Suprapubic skin (tissue), 4 donors: ENCODE data around the gene C3. TPM values are rescaled to one million over a fixed set of nuclear protein-coding genes. Genes with fewer than 3 reads are reported as not detected.

Experiments used
- DNase-seq, 2 donors: peaks; one replicate each; pipeline ENCODE4 v3.0.0-alpha.2; 2019; ENCODE audit warnings: low spot score in 2 of 2
- H3K27ac ChIP-seq: fragments of 200-600 bp; sonication (generic); one replicate; pipeline ENCODE4 v1.5.1; 2019
- H3K27me3 ChIP-seq: fragments of 200-600 bp; sonication (generic); one replicate; pipeline ENCODE4 v1.5.1; 2019
- H3K36me3 ChIP-seq: fragments of 200-600 bp; sonication (generic); one replicate; pipeline ENCODE4 v1.5.1; 2019
- H3K4me1 ChIP-seq: fragments of 200-600 bp; sonication (generic); one replicate; pipeline ENCODE4 v1.5.1; 2019
- H3K4me3 ChIP-seq: fragments of 200-600 bp; sonication (generic); one replicate; pipeline ENCODE4 v1.5.1; 2019; ENCODE audit warnings: mild to moderate bottlenecking
- H3K9me3 ChIP-seq: fragments of 200-600 bp; sonication (generic); one replicate; pipeline ENCODE4 v1.5.1; 2019
- EP300 ChIP-seq: sonication (generic); formaldehyde crosslinking; IDR thresholded peaks from one replicate; pipeline ENCODE4 v1.6.1; 2017; ENCODE audit warnings: antibody characterized with exemption
- POLR2A ChIP-seq, 2 donors: fragments of 450-650 bp; IDR thresholded peaks; one replicate each; pipeline ENCODE4 v1.6.1; 2017; ENCODE audit warnings: antibody characterized with exemption in 2 of 2, mild to moderate bottlenecking in 2 of 2, moderate library complexity in 2 of 2
- POLR2AphosphoS5 ChIP-seq, 3 donors: sonication (generic); formaldehyde crosslinking; IDR thresholded peaks; one replicate each; pipeline ENCODE4 v1.6.1; 2017; ENCODE audit warnings: antibody characterized with exemption in 3 of 3
- WGBS: methylation state at CpG from one replicate; pipeline ENCODE4 v1.1.5; 2018; 5-methylcytosine and 5-hydroxymethylcytosine counted together
- total RNA-seq, 4 donors: library from RNA; depleted of rRNA; stranded (reverse); fragments of >200 nt; gene quantifications; one replicate each; pipeline ENCODE4 v1.1.0, GENCODE V29; 2016
- TF ChIP-seq, protein P1 (sequence below), 2 donors: fragments of 200-600 bp in 1 of 2; fragments of 450-650 bp in 1 of 2; sonication (generic) in 1 of 2; IDR thresholded peaks; one replicate each; pipeline ENCODE4 v1.5.1; 2016 to 2019; ENCODE audit warnings: antibody characterized with exemption in 2 of 2, mild to moderate bottlenecking in 1 of 2, moderate library complexity in 1 of 2

The C3 gene
- total RNA-seq, 4 donors from 2014 or later: 55.3 to 109 (median 86.8) TPM

DNA sequence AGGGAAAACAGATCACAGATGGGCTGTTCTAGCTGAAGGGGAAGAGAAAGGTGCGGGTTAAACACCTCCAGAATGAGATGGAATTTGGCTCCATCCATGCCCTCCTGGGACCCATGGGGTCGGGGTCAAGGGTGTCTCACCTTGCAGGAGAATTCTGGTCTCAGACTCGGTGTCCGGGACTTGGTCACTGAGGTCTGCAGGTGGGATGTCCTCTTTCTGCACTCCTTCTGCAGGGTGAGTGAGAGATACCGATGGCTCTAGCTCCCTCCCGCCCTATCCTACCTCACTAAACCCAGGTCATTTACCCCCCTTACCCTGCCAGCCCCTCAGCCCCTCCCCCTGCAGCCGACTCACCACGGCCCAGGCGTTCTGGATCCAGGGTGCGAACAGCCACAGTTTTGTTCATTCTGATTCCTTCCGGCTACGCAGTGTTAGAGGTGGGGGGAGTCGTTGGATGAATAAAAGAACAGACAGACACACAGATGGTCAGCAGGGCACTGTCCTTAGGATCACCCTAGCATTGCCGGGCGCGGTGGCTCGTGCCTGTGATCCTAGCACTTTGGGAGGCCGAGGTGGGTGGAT, 24.1 kb downstream of the C3 start:
- no peak overlapping the region for H3K27ac ChIP-seq
- TF ChIP-seq POLR2A (IDR thresholded peaks at IDR 0.05): no peak
- TF ChIP-seq, protein P1, sequence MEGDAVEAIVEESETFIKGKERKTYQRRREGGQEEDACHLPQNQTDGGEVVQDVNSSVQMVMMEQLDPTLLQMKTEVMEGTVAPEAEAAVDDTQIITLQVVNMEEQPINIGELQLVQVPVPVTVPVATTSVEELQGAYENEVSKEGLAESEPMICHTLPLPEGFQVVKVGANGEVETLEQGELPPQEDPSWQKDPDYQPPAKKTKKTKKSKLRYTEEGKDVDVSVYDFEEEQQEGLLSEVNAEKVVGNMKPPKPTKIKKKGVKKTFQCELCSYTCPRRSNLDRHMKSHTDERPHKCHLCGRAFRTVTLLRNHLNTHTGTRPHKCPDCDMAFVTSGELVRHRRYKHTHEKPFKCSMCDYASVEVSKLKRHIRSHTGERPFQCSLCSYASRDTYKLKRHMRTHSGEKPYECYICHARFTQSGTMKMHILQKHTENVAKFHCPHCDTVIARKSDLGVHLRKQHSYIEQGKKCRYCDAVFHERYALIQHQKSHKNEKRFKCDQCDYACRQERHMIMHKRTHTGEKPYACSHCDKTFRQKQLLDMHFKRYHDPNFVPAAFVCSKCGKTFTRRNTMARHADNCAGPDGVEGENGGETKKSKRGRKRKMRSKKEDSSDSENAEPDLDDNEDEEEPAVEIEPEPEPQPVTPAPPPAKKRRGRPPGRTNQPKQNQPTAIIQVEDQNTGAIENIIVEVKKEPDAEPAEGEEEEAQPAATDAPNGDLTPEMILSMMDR (IDR thresholded peaks at IDR 0.05): no peak
- no peak for TF ChIP-seq EP300
- no peak for TF ChIP-seq POLR2AphosphoS5 (IDR thresholded peaks at IDR 0.05)
- 74% methylated on average over 18 of the region's 18 CpGs for WGBS
- H3K4me1 ChIP-seq: no peaks in the 10 kb centered on the region
- no peaks in the 10 kb centered on the region for H3K27me3 ChIP-seq
- H3K36me3 ChIP-seq: no peaks in the 10 kb centered on the region
- DNase-seq: no peak
- H3K4me3 ChIP-seq: no peak overlapping the region
- H3K9me3 ChIP-seq: no peaks in the 10 kb centered on the region

DNA sequence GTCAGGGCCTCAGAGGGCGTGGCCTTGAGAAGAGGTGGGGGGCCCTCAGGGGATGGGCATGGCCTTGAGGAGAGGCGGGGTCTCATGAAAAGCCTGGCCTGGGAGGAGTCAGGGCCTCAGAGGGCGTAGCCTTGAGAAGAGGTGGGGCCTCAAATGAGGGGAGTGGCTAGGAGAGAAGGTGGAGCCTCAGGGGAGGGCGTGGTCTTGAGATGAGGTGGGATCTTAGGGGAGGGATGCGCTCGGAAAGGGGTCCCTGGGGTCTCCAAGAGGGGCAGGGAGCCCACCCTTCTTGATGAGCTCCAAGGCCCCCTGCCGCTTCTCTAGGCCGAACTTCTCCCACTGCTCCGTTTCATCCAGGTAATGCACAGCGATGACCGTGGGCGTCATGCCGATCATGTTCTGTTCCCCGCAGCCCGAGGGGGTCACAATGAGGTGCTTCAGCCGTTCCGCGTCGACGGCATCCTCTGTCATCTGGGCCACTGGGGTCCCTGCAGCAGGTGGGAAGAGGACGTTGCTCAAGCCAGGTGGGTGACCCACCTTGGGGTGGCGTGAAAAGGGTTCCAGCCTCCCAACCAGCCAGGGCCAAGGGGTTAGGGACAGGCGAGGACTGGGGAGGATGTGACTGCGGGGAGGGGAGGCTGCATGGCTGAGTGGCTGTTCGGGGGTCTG, 26.2 kb downstream of the C3 start:
- no peaks in the 10 kb centered on the region for H3K36me3 ChIP-seq
- 89% methylated on average over 17 of the region's 25 CpGs for WGBS

DNA sequence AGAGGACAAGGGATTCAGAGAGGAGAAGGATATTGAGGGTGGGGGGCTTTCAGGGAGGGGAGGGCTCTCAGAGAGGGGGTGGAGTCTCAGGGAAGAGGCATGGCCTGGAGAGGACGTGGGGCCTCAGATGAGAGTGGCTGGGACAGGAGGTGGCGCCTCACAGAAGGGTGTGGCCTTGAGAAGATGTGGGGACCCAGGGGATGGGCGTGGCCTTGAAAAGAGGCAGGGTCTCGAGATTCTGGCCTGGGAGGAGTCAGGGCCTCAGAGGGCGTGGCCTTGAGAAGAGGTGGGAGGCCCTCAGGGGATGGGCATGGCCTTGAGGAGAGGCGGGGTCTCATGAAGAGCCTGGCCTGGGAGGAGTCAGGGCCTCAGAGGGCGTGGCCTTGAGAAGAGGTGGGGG, 26.8 kb downstream of the C3 start:
- H3K4me3 ChIP-seq: no peak overlapping the region
- H3K27me3 ChIP-seq: no peaks in the 10 kb centered on the region
- H3K27ac ChIP-seq: no peak overlapping the region
- WGBS: 77% methylated on average over 7 of the region's 7 CpGs
- no peaks in the 10 kb centered on the region for H3K36me3 ChIP-seq
- DNase-seq: no peak
- H3K9me3 ChIP-seq: no peaks in the 10 kb centered on the region
- no peaks in the 10 kb centered on the region for H3K4me1 ChIP-seq
- TF ChIP-seq EP300 (no peak), POLR2A (IDR thresholded peaks at IDR 0.05) (no peak), POLR2AphosphoS5 (IDR thresholded peaks at IDR 0.05) (no peak)
- TF ChIP-seq, protein P1 (IDR thresholded peaks at IDR 0.05): no peak

More for the DNA sequence above, 26.2 kb downstream of the C3 start:
- TF ChIP-seq POLR2A (IDR thresholded peaks at IDR 0.05): no peak
- TF ChIP-seq POLR2AphosphoS5 (IDR thresholded peaks at IDR 0.05): no peak
- no peak for TF ChIP-seq EP300
- TF ChIP-seq, protein P1 (IDR thresholded peaks at IDR 0.05): no peak
- DNase-seq: no peak
- Histone ChIP-seq H3K9me3 (no peaks in the 10 kb centered on the region), H3K27me3 (no peaks in the 10 kb centered on the region), H3K4me1 (no peaks in the 10 kb centered on the region), H3K27ac (no peak overlapping the region), H3K4me3 (no peak overlapping the region)

DNA sequence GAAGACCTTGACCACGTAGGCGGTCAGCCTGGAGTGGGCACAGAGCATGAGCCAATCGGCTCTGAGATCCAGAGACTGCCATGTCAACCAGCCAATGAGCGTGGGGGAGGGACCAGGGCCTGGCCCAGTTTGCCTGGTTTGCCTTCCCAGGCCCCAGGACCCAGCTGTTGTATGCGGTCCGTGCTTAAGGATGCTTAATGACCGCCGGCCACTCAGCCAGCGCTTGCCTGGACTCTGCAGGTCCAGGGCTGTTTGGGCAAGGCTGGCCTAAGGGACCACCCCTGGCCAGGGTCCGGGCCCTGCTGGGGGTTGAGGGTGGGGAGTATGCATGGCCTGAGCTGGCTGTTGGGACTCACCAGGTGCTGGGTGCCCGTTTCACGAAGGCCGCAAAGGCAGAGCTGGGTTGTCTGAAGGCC, 27.4 kb downstream of the C3 start:
- no peaks in the 10 kb centered on the region for H3K4me1 ChIP-seq
- no peaks in the 10 kb centered on the region for H3K36me3 ChIP-seq
- no peak for DNase-seq
- H3K9me3 ChIP-seq: no peaks in the 10 kb centered on the region
- no peak overlapping the region for H3K27ac ChIP-seq
- WGBS: 97% methylated on average over 6 of the region's 13 CpGs
- no peak overlapping the region for H3K4me3 ChIP-seq
- no peak for TF ChIP-seq EP300
- no peak for TF ChIP-seq POLR2AphosphoS5 (IDR thresholded peaks at IDR 0.05)
- TF ChIP-seq POLR2A (IDR thresholded peaks at IDR 0.05): no peak
- TF ChIP-seq, protein P1 (IDR thresholded peaks at IDR 0.05): no peak
- no peaks in the 10 kb centered on the region for H3K27me3 ChIP-seq

DNA sequence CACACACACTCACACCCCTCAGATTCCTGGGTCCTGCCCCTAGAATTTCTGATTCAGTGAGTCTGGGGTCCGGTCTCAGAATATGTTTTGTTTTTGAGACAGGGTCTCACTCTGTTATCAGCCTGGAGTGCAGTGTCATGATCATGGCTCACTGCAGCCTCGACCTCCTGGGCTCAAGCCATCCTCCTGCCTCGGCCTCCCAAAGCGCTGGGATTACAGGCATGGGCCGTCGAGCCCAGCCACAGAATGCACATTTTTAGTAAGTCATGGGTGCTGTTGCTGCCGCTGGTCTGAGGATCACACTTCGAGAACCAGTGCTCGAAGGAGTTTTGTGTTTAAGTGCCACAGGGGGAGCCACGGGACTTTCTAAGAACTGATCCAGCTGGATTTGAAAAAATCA, 28.4 kb downstream of the C3 start:
- TF ChIP-seq EP300 (no peak), POLR2AphosphoS5 (IDR thresholded peaks at IDR 0.05) (no peak), POLR2A (IDR thresholded peaks at IDR 0.05) (no peak)
- TF ChIP-seq, protein P1 (IDR thresholded peaks at IDR 0.05): no peak
- no peaks in the 10 kb centered on the region for H3K36me3 ChIP-seq
- no peak overlapping the region for H3K27ac ChIP-seq
- no peaks in the 10 kb centered on the region for H3K4me1 ChIP-seq
- WGBS: 79% methylated on average over 6 of the region's 10 CpGs
- no peaks in the 10 kb centered on the region for H3K27me3 ChIP-seq
- H3K9me3 ChIP-seq: no peaks in the 10 kb centered on the region
- DNase-seq: no peak
- no peak overlapping the region for H3K4me3 ChIP-seq
